HG03175 (cell line): ENCODE data around the gene NFATC1.
"Not testable (repeated sequence)": the region's sequence is repeated elsewhere in the genome, so short reads cannot be mapped to it uniquely, and the experiment has no call there.

ENCODE experiments used
- ATAC-seq: cut with Tn5 transposase; IDR thresholded peaks from one replicate; pipeline ENCODE4 v1.9.1; 2021; ENCODE audit warnings: mild to moderate bottlenecking, moderate library complexity; ENCODE audit not compliant: unreplicated experiment

Gene NFATC1

DNA sequence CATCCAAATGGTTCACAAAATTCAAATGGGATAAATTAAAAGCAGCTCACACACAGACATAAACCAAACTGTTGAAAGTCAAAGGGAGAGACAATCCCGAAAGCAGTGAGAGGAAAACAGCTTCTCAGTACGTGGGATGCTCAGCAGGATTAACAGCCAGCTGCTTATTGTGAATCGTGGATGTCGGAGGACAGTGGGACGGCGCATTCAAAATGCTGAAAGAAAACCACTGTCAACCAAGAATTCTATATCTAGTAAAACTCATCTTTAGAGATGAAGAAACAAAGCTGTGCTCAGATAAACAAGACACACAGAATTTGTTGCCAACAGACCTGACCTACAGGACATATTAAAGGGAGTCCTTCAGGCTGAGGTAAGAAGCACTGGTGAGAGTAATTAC is 102.9 kb downstream of the NFATC1 start:
- no peak for ATAC-seq

DNA sequence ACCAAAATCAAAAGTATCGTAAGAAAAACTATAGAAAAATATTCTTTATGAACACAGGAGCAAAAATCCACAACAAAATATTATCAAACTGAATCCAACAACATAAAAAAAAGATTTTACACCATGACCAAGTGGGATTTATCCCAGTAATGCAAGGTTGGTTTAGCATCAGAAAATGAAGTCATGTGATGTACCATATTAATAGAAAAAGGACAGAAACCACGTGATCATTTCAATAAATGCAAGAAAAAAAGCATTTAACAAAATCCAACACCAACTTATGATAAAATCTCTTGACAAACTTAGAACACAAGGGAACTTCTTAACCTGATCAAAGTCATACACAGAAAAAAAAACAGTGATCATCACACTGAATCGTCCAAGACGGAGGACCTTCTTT is 105.3 kb downstream of the NFATC1 start:
- ATAC-seq, result no peak

DNA sequence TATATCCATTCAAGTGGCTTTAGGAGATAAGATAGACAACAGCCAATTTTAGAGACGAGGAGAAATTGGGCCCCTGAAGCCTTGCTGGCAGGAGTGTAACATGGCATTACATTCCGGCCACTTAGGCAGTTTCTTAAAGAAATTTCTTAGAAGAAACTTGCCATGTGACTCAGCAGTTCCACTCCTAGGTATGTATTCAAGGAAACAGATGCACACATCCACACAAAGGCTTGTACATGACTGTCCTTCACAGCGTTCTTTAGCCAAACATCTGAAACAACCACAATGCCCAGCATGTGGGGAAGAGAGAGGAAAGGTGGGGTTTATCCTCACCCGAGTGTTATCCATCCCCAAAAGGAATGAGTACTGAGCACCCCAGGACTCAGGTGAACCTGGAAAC is 107.1 kb downstream of the NFATC1 start:
- no peak for ATAC-seq

DNA sequence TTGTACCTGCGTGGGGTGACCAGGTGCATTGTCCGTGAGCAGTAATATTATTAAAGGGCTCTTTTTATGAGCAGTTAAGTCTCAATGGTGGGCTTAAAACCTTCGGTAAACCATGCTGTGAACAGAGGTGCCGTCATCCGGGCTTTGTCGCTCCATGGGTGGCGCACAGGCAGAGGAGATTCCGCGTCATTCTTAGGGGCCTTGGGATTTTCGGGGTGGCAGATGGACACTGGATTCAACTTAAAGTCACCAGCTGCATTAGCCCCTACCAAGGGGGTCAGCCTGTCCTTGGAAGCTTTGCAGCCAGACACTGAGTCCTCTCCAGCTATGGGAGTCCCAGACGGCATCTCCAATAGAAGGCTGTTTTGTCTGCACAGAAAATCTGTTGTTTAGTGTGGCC is 107.7 kb downstream of the NFATC1 start:
- no peak for ATAC-seq

DNA sequence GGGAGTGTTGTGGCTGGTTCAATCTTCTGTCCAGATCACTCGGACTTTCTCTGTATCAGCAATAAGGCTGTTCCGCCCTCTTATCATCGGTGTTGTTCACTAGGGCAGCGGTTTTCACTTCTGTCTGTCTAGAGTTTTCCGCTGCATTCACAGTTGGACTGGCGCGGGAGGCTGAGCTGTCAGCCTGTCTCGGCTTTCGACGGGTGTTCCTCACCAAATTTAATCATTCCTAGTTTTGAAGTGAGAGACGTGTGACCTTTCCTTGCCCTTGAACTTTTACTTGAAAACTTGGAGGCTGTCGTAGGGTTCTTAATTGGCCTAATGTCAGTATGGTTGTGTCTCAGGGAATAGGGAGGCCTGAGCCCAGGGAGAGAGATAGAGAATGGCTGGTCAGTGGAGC is 108.3 kb downstream of the NFATC1 start:
- no peak for ATAC-seq

DNA sequence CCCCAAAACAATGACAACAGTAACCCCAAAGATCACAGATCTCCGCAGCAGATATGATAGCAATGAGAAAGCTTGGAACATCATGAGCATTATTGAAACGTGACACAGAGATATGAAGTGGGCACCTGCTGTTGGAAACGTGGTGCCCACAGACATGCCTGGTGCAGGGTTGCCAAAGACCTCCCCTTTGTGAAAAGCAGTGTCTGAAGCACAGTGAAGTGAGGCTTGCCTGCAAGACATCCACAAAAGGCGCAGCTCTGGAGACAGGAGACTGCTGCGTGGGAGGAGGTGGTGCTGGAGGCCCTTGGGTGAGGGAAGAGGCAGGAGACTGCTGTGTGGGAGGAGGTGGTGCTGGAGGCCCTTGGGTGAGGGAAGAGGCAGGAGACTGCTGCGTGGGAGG is 108.8 kb downstream of the NFATC1 start:
- not testable (repeated sequence) for ATAC-seq

DNA sequence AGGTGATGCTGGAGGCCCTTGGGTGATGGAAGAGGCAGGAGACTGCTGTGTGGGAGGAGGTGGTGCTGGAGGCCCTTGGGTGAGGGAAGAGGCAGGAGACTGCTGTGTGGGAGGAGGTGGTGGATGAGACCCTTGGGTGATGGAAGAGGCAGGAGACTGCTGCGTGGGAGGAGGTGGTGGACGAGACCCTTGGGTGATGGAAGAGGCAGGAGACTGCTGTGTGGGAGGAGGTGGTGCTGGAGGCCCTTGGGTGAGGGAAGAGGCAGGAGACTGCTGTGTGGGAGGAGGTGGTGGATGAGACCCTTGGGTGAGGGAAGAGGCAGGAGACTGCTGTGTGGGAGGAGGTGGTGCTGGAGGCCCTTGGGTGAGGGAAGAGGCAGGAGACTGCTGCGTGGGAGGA is 109.7 kb downstream of the NFATC1 start:
- not testable (repeated sequence) for ATAC-seq

DNA sequence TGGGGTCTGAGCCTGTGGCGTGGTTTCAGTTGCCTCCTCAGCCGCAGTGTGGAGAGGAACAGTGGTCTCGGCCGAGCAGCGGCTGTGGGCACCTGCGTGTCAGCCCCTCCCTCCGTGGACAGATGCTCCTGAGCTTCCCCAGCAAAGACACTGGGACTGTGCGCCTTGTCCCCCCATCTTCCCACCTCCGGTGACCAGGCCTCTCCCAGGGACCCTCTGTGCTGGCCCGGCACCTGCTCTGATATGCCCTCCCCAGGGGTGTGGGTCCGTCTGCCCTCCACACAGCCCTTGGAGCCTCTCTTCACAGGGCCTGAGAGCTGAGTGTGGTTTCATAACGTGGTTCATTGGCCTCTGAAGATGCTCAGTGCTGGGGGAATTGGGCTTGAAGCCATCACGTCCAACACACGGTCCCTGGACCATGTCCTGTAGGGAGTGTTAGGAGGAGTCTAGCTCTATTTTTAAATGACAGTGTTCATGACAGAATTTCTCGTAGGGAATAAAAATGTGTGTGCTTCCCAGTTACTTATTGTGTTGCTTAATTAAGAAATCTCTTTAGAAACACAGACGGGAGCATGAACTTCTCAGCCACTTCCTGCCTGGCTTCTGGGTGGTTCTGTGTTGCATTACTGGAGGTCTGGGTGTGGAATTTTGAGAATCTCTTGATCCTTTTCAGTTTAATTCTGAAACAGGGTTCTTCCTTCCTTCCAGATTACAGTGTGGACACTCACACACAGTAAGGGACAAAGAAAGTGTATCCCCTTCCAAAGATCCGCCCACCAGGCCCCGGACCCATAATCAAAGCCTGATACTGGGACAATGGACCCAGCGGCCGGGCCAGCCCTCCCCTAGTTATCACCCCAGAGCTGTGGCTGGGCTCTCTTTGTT is 110.7 kb downstream of the NFATC1 start:
- ATAC-seq, result peak; percentile 79

DNA sequence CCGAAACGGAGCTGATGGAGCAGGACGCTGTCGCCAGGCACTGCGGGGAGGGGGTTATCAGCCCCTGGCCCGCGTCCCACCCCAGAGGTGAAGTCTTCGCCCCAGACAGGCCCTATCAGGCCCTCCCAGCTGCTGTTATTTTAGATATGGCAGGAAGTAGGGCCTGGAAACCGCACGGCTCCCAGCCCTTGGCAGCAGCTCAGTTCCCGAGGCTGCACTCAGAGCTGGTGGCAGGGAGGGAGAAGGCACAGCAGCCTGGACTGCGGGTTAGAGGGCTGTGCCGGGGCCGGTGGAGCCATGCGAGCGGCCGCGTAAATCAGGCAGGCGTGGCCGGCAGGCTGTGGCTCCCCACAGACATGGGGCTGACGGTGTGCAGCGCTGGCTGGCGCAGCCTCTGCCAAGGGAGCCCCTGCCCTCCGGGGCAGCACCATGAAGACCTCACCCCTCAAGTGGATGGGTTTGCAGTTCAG is 111.4 kb downstream of the NFATC1 start:
- ATAC-seq, result no peak

DNA sequence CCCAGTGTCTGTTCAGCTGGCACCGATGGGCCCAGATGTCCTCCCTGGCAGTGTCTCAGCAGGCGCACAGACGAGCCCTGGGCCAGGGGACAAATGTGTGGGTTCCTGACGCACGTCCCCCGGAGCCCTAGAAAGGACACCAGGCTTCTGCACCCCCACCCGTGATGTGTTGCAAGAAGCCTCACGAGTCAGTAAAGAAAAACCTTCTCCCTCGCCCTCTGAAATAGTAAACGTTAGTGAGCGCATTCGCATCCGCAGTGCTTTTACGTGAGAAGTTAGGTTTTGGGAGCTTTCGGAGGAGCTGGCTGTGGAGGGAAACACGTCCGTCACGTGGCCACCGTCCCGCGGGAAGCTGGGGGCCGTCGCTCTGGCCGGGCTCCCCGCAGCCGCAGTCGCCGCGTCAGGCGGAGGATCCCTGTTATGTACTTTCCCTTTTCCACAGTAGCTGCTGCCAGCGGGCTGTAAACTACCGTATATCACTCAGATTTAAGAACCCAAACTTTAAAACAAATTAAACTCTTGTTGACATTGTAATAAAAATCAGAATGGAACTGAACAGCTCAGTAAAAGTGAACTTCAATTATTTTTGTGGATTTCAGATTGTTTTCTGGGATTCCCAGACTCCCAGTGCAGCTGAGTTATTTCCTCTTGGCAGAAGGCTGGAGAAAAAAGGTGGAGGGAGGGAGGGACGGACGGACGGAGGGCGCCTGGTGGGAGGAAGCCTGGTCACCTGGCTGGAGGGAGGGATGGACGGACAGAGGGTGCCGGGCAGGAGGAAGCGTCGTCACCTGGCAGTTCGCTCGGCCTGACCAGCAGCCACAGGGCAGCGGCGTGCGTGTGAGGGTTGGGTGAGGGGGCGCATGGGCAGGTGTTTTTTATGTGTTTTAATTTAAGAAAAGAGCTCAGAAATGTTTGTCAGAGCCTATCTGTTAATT is 112.1 kb downstream of the NFATC1 start:
- no peak for ATAC-seq

DNA sequence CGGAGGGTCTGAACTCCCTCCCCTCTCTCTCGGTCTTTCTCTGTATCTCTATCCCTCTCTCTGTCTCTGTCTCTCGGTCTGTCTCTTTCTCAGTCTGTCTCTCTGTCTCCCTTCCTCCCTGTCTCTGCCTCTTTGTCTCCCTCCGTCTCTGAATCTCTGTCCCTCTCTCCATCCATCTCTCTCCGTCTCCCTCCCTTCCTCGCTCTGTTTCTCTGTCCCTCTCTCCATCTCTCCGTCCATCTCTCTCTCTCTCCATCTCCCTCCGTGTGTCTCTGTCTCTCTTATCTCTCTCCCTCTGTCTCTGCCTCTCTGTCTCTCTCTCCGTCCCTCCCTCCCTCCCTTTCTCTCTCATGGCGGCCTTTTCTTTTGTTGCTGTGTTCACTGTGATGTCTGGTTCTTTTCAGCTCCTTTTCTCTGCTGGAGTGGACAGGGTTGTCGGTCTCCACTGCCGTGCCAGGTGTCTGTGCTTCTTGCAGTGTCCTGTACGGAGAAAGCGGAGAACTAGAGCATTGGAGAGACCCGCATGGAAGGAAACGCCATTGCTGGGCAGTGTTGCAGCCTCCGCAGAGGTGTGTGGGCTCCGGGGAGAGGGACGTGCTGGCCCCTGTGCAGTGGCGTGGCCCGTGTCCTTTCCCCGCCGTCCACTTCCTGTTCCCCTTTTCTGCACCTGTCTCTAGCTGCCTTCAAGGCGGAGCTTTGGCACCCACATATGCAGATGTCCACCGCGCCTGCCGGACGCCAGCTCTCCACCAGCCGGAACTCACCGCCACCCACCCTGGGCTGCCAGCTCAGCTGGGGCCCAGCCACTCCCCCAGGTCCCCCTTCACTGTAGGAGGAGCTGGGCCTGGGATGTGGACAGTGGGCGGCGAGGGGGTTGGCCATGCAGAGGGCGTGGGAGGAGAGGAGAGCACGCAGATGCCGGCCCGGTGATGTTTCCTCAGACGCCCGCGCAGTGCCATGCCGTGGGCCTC is 113.1 kb downstream of the NFATC1 start:
- peak; percentile 35 for ATAC-seq

DNA sequence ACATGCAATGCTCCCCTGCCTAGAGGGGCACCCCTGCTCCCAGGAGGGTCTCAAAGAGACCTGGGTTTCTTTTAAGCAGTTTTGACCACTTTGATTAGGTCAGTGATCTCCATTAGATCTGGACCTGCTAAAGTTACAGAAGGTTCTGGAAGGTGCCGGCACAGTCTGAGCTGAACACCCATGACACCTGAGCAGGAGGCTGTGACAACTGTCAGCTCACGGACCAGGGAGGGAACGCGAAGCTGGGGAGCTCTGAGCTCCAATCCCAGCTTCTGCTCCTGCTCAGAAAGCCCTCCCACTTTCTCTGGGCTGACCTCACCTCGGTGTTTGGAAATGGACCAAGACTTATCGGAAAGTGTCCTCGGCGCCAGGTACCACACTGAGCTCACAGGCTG is 113.8 kb downstream of the NFATC1 start:
- ATAC-seq, result no peak

DNA sequence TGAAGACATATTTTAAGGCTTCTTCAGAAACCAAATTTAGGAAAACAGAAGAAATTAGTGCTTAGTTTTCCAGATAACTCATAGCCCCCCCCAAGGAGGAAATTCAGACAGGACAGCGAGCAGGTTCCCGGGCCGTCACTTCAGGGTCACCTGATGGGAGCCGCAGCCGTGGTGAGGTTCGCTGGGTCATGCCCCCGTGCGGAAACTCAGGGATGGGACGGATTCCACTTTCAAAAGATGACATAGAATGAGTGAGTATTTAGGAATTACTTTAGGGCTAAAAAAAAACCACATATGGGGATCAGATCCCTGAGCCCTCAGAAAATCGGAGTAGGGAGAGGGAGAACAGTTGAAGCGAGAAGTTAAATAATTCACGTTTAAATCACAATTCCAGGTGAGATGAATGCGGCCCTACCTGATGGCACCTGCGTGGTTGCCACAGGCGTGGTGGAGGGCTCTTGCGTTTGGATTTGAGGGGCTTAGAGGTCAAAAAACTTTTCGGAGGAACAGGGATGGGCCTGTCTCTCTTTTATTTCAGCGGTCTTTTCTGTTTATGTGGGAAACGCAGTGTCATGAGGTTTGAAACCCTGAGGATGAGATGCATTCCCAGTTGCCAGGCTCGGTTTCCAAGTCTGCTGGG is 114.4 kb downstream of the NFATC1 start:
- ATAC-seq, result no peak

DNA sequence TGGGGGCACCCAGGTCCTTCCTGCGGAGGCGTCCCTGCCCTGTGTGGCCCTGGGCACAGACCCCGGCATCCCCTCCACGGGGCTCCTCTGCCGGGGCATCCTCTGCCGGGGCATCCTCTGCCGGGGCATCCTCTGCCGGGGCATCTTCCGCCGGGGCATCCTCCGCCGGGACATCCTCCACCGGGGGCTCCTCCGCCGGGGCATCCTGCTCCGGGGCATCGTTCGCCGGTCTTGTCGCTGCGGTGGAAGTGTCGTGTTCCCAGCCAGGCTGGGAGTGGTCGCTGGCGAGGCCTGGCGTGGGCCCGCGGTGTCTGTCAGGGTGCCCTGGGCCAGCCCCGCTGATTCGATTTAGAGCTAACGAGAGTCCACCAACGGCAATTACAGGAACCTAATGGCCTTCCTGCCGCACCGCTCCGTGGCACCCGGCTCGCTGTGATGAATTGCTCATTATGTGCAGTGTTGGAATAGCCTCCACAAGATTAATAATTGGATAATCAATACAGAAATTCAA is 115.1 kb downstream of the NFATC1 start:
- ATAC-seq, result no peak

DNA sequence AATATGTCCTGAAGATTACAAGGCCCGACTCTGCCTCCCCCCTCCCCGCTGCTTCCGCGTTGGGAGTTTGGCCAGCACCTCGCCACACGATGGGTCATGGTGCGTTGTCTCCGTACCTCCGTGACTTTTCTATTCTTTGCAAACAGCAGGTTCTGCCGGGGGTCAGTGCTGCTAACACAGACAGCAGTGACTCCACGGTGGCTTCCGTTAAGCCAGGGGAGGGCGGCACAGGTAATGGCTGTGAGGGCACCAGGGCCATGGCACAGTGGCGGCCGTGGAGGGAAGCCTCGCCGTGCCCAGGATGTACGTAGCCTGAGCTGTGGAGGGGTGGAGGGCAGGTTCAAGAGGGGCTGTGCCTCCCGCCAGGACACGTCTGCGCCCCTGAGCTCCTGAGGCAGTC is 115.5 kb downstream of the NFATC1 start:
- no peak for ATAC-seq

DNA sequence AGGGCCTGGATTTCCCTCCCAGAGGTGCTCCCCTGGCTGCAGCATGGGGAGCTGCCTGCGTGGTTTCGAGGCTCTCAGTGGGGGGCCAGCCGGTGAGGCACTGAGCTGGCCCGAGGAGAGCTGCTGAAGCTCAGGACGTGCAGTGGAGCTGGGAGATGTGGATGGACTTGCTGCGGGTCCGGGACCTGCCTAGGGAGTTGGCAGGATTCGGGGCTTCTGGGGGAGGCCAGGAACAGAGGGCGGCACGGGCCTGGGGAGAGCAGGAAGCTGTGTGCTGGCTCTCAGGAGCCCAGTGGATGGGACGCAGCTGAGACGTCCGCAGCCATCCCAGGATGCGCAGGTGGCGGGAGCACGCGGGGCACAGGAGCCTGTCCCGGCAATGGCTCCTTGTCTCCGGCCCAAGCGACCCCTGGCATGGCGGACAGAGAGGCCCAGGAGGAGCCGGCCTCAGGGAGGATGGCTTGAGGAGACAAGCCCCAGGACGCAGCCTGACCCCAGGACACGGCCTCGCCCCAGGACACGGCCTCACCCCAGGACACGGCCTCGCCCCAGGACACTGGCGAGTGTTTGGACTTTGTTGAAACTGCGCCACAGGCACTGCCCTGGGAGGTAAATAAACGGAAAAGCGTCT is 116.1 kb downstream of the NFATC1 start:
- ATAC-seq, result no peak

DNA sequence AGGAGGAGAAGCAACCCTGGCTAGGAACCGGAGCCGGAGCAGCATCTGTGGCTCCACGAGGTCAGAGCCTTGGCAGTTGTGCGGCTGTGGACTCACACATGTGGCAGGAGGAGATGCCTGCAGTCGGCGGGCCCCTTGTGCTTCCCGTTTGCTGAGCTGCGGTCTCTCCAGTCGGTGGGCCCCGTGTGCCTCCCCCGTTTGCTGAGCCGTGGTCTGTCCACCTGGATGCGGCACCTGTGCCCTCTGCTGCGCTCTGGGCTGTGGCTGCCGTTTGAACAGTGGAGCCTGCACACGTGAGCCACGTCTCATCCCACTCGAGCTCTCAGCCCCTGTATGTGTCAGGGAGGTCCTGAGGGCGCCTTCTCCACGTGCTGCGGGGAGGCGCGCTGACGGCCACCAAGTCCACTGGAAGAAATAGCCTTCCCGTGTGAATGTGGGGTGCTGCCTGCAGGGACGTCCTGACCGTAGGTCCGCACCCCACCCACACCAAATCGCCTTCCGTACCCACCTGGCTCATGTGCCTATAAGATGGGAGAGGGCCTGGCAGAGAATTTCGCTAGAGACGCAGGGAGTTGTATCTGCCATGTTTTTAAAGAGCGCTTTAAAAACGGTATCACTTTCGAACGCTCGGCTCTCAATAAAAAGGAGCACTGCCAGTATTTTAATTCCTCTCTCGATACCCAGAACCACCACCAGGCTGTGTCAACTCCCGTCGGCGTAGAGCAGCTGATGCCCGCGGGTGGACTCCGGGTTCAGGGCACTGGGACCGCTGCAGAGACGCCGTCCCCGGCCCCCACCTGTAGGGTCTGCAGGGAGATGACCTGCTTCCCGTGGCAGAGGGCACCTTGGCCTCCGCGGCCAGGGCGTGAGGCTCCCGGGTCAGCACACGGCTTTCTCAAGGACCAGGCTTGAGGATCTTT is 117.0 kb downstream of the NFATC1 start:
- no peak for ATAC-seq

DNA sequence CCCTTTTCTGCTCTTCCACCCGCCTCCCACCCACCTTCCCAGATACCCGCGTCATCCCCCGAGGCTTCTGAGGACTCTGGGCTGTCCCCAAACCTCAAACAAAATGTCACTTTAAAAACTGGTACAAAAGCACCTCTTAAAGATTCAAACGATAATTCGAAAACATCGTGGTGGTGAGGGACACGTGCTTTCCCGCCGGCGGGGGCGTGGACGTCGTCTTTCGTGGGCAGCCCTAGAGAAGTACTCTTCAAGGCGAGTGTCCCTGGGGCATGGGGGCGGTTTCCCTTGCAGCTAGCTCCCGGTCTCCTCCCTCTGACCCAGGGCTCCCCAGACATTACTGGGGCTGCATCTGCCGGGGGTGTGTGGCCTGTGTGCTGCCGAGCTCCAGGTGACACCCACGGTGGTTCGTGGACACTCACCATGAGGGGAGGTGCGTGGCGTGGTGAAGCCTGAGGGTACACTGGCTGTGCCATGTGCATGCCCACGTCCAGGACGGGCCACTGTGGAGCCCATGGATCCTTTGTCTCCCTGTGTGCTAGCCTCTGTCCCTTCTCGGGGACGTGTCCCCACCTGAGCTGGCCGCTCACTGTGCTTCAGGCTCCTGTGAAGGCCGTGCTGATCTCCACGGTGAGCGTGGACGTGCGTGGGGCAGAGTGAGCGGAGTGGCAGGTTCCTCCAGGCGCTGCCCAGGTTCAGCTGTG is 117.8 kb downstream of the NFATC1 start:
- no peak for ATAC-seq
